IMR-90 (cell line): Measurements from ENCODE around the gene PIGU.

Experiments
- BHLHE40 ChIP-seq: fragments of 150-350 bp; IDR thresholded peaks from 2 replicates; pipeline ENCODE4 v1.6.1; 2016; ENCODE audit warnings: mild to moderate bottlenecking, low read depth, low read length
- POLR2A ChIP-seq: IDR thresholded peaks from 2 replicates; pipeline ENCODE4 v1.6.1; 2012; ENCODE audit warnings: mild to moderate bottlenecking, low read depth, low read length
- SMC3 ChIP-seq: fragments of 150-350 bp; IDR thresholded peaks from 2 replicates; pipeline ENCODE4 v1.6.1; 2016; ENCODE audit warnings: low read depth, mild to moderate bottlenecking, antibody characterized with exemption, low read length, moderate library complexity
- TF ChIP-seq, protein P1 (sequence below): conservative IDR thresholded peaks from 2 replicates; pipeline ENCODE4 v1.5.1; 2012; ENCODE audit warnings: mild to moderate bottlenecking, low read depth, low read length, improper control_type of control experiment

DNA sequence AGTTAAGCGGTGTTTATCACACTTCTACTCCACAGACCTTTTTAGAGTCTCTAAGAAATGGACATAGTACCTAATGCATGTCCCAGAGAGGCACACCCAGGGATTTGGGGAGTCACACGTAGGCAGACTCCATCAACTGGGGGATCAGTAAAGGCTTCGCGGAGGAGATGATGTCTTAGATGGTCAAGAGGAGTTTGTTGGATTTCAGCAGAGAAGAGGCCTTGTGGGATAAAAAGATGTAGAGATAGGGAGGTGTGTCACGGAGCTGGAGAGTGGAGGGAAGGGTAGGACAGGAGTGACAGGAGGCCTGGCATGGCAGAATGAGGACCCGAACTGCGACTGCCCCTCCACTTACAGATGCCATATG, 151.6 kb downstream of the PIGU start:
- TF ChIP-seq, protein P1, sequence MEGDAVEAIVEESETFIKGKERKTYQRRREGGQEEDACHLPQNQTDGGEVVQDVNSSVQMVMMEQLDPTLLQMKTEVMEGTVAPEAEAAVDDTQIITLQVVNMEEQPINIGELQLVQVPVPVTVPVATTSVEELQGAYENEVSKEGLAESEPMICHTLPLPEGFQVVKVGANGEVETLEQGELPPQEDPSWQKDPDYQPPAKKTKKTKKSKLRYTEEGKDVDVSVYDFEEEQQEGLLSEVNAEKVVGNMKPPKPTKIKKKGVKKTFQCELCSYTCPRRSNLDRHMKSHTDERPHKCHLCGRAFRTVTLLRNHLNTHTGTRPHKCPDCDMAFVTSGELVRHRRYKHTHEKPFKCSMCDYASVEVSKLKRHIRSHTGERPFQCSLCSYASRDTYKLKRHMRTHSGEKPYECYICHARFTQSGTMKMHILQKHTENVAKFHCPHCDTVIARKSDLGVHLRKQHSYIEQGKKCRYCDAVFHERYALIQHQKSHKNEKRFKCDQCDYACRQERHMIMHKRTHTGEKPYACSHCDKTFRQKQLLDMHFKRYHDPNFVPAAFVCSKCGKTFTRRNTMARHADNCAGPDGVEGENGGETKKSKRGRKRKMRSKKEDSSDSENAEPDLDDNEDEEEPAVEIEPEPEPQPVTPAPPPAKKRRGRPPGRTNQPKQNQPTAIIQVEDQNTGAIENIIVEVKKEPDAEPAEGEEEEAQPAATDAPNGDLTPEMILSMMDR = no peak
- TF ChIP-seq POLR2A = no peak
- TF ChIP-seq BHLHE40 = no peak
- TF ChIP-seq SMC3 = no peak
